GM12872 (cell line): ENCODE data around the gene COG5.
A peak's percentile ranks its signal among the peaks of the same experiment; 100 is the strongest.

Source experiments
- CTCF ChIP-seq: IDR thresholded peaks from 3 replicates; pipeline ENCODE4 v1.5.1; 2011; ENCODE audit warnings: low read depth, mild to moderate bottlenecking, low read length, moderate library complexity; ENCODE audit not compliant: insufficient read depth

The COG5 gene

GRCh38 chr7:107469929-107470328 is 93.8 kb downstream of the COG5 start, which contains the start of gene GPR22:
Gene GPR22, plus strand, starts transcription at chr7:107470057. Its CDS starts 4,004 bp downstream, at chr7:107474061.
- TF ChIP-seq CTCF: no peak

GRCh38 chr7:107468824-107469223 is 94.9 kb downstream of the COG5 start:
- no peak for TF ChIP-seq CTCF

- TF ChIP-seq CTCF: no peak
Measured at GRCh38 chr7:107467972-107468371, 95.7 kb downstream of the COG5 start.

GRCh38 chr7:107464666-107465226 is 99.0 kb downstream of the COG5 start:
- TF ChIP-seq CTCF: no peak

- peak; percentile 74 for TF ChIP-seq CTCF
Measured at GRCh38 chr7:107463139-107464078, 100.3 kb downstream of the COG5 start.

- no peak for TF ChIP-seq CTCF
Measured at GRCh38 chr7:107461938-107462533, 101.7 kb downstream of the COG5 start.

GRCh38 chr7:107453388-107453787 is 110.3 kb downstream of the COG5 start:
- no peak for TF ChIP-seq CTCF
